IMR-90 (cell line): ENCODE results near the gene LRIG1. TPM values are rescaled to one million over a fixed set of nuclear protein-coding genes. Genes with fewer than 3 reads are reported as not detected.

Experiments used
- ATAC-seq: fragments of 200-7000 bp; cut with Tn5 transposase; 2 replicates; pipeline ENCODE4 v1.9.1; 2020; ENCODE audit warnings: low read depth, mild to moderate bottlenecking, moderate library complexity
- BruUV-seq: library from RNA; stranded (reverse); fragments of 400-500 nt; replicated peaks from 2 replicates; lab custom pipeline; 2021; lab: Mats Ljungman, UMichigan
- CTCF ChIA-PET: fragments of 300-600 bp; formaldehyde crosslinking; extraction: SDS; loops from one replicate; lab custom pipeline; 2021; ENCODE audit warnings: antibody characterized with exemption; lab: Yijun Ruan, JAX
- POLR2A ChIA-PET: fragments of 300-600 bp; sonication (Branson Sonifier 250); formaldehyde crosslinking; loops from one replicate; lab custom pipeline; 2022; ENCODE audit warnings: antibody characterized with exemption; ENCODE audit not compliant: unreplicated experiment; lab: Charles Lee
- DNase-seq: peaks from one replicate; pipeline ENCODE4 v3.0.0; 2013
- H2AFZ ChIP-seq: replicated peaks from 2 replicates; pipeline ENCODE3; 2013; ENCODE audit warnings: low read length, mild to moderate bottlenecking; ENCODE audit not compliant: poor library complexity
- H2AK5ac ChIP-seq: 2 replicates; pipeline ENCODE4 v1.6.1; 2013; ENCODE audit warnings: low read depth, low read length, inconsistent platforms
- H2AK9ac ChIP-seq: replicated peaks from 2 replicates; pipeline ENCODE3; 2013; ENCODE audit warnings: mild to moderate bottlenecking, low read depth, low read length, moderate library complexity; ENCODE audit not compliant: poor library complexity
- H2BK120ac ChIP-seq: 2 replicates; pipeline ENCODE4 v1.6.1; 2013; ENCODE audit warnings: low read depth, low read length, inconsistent platforms
- H2BK15ac ChIP-seq: 3 replicates; pipeline ENCODE4 v1.6.1; 2013; ENCODE audit warnings: low read depth, low read length, inconsistent platforms
- H2BK20ac ChIP-seq: 2 replicates; pipeline ENCODE4 v1.6.1; 2013; ENCODE audit warnings: low read depth, mild to moderate bottlenecking, inconsistent platforms, low read length, moderate library complexity
- H2BK5ac ChIP-seq: 2 replicates; pipeline ENCODE4 v1.6.1; 2013; ENCODE audit warnings: mild to moderate bottlenecking, low read depth, low read length, inconsistent platforms; ENCODE audit not compliant: poor library complexity, severe bottlenecking
- H3K14ac ChIP-seq: replicated peaks from 2 replicates; pipeline ENCODE4 v1.6.1; 2013; ENCODE audit warnings: low read depth, low read length, inconsistent platforms
- H3K18ac ChIP-seq: 2 replicates; pipeline ENCODE4 v1.6.1; 2013; ENCODE audit warnings: low read depth, low read length, control low read depth
- H3K23ac ChIP-seq: 2 replicates; pipeline ENCODE4 v1.6.1; 2013; ENCODE audit warnings: low read depth, low read length, inconsistent platforms
- H3K27ac ChIP-seq: 2 replicates; pipeline ENCODE4 v1.5.1; 2013; ENCODE audit warnings: mild to moderate bottlenecking, control low read depth, low read length; ENCODE audit not compliant: insufficient read depth
- H3K27me3 ChIP-seq: 2 replicates; pipeline ENCODE4 v1.6.1; 2013; ENCODE audit warnings: low read length; ENCODE audit not compliant: control insufficient read depth, insufficient read depth
- H3K36me3 ChIP-seq: 2 replicates; pipeline ENCODE4 v1.6.1; 2013; ENCODE audit warnings: low read length, mixed read lengths; ENCODE audit not compliant: control insufficient read depth, insufficient read depth
- H3K4ac ChIP-seq: 2 replicates; pipeline ENCODE4 v1.6.1; 2013; ENCODE audit warnings: low read depth, low read length, inconsistent platforms
- H3K4me1 ChIP-seq: 2 replicates; pipeline ENCODE4 v1.6.1; 2013; ENCODE audit warnings: low read length, mixed read lengths; ENCODE audit not compliant: control insufficient read depth, insufficient read depth
- H3K4me2 ChIP-seq: 2 replicates; pipeline ENCODE4 v1.6.1; 2013; ENCODE audit warnings: low read depth, mild to moderate bottlenecking, control low read depth, low read length, moderate library complexity
- H3K4me3 ChIP-seq: 2 replicates; pipeline ENCODE4 v1.5.1; 2013; ENCODE audit warnings: low read depth, mild to moderate bottlenecking, control low read depth, low read length, moderate library complexity; ENCODE audit not compliant: insufficient read depth
- H3K56ac ChIP-seq: 2 replicates; pipeline ENCODE4 v1.6.1; 2013; ENCODE audit warnings: low read length, inconsistent platforms; ENCODE audit not compliant: insufficient read depth; ENCODE audit errors: extremely low read depth
- H3K79me1 ChIP-seq, 2 experiments: 2 replicates each; pipeline ENCODE4 v1.6.1; 2013; ENCODE audit warnings: low read length in 2 of 2, inconsistent platforms in 1 of 2, low read depth in 1 of 2
- H3K9ac ChIP-seq: 2 replicates; pipeline ENCODE4 v1.6.1; 2013; ENCODE audit warnings: low read depth, low read length, control low read depth
- H3K9me1 ChIP-seq: 2 replicates; pipeline ENCODE4 v1.6.1; 2013; ENCODE audit warnings: low read length, inconsistent platforms; ENCODE audit not compliant: insufficient read depth
- H3K9me3 ChIP-seq: 2 replicates; pipeline ENCODE4 v1.6.1; 2013; ENCODE audit warnings: low read length; ENCODE audit not compliant: control insufficient read depth, insufficient read depth
- H4K20me1 ChIP-seq: 2 replicates; pipeline ENCODE4 v1.6.1; 2013; ENCODE audit warnings: low read length, inconsistent platforms; ENCODE audit not compliant: insufficient read depth
- H4K5ac ChIP-seq: 2 replicates; pipeline ENCODE4 v1.6.1; 2013; ENCODE audit warnings: mild to moderate bottlenecking, low read depth, low read length, control low read depth
- H4K8ac ChIP-seq, 2 experiments: 2 replicates each; pipeline ENCODE4 v1.6.1; 2013; ENCODE audit warnings: low read depth in 2 of 2, low read length in 2 of 2, control low read depth in 1 of 2, inconsistent platforms in 1 of 2
- H4K91ac ChIP-seq: 2 replicates; pipeline ENCODE4 v1.6.1; 2013; ENCODE audit warnings: low read depth, low read length, inconsistent platforms; ENCODE audit not compliant: insufficient read depth
- CEBPB ChIP-seq: IDR thresholded peaks from 2 replicates; pipeline ENCODE4 v1.6.1; 2012; ENCODE audit warnings: low read depth, low read length, improper control_type of control experiment
- CHD1 ChIP-seq: IDR thresholded peaks from 2 replicates; pipeline ENCODE4 v1.6.1; 2012; ENCODE audit warnings: low read depth, low read length, improper control_type of control experiment
- WGBS, 2 experiments: methylation state at CpG; one replicate each; pipeline versions ENCODE4 v1.1.5 to v1.1.7; 2013; ENCODE audit warnings: missing lambda C conversion rate in 2 of 2; ENCODE audit not compliant: insufficient read length in 1 of 2; ENCODE audit errors: extremely low coverage in 2 of 2; 5-methylcytosine and 5-hydroxymethylcytosine counted together
- dilution Hi-C: fragments of 300-500 bp; cut with HindIII; formaldehyde crosslinking; loops from one replicate; pipeline ENCODE4 v1.14.3; 2018; ENCODE audit warnings: low sequenced_read_pairs; ENCODE audit not compliant: unreplicated experiment
- in situ Hi-C: fragments of 300-500 bp; cut with MboI; formaldehyde crosslinking; loops from 3 replicates; pipeline ENCODE4 v1.14.3; 2019; ENCODE audit warnings: low sequenced_read_pairs, inconsistent platforms, mixed read lengths
- intact Hi-C: fragments of 100-400 bp; cut with micrococcal nuclease; formaldehyde crosslinking; loops from 2 replicates; pipeline ENCODE4 v1.10.0; 2022
- polyA plus RNA-seq, 3 experiments: library from polyadenylated mRNA; depleted of rRNA; stranded (reverse); fragments of >200 nt; gene quantifications; 2 replicates each; pipeline ENCODE4 v1.2.3, GENCODE V29; 2012; ENCODE audit warnings: low replicate concordance in 1 of 3
- total RNA-seq: library from RNA; depleted of rRNA; stranded (reverse); fragments of >200 nt; gene quantifications from 2 replicates; pipeline ENCODE4 v1.2.3, GENCODE V29; 2012

Gene LRIG1
- total and polyA plus RNA-seq, 2 of the 4 experiments (the other 2 are of a cell fraction): 62.8 to 87.8 TPM

GRCh38 chr3:66464512-66464894, 36.3 kb downstream of the LRIG1 start:
- H4K91ac ChIP-seq: no peak overlapping the region
- H3K23ac ChIP-seq: no peak overlapping the region
- no peak overlapping the region; the same call in 1 of the 2 replicates for H4K5ac ChIP-seq
- H3K9me1 ChIP-seq: peaks cover 5% of the 10 kb centered on the region
- no peak overlapping the region for H2BK20ac ChIP-seq
- in situ Hi-C loops (no loop called here), intact Hi-C loops (no loop called here), dilution Hi-C loops (no loop called here)
- no peak overlapping the region for H3K56ac ChIP-seq
- no peak overlapping the region for H3K27ac ChIP-seq
- peak; percentile 35 for DNase-seq
- H2AK5ac ChIP-seq: no peak overlapping the region
- no peak overlapping the region for H3K9ac ChIP-seq
- H2BK5ac ChIP-seq: no peak overlapping the region
- H3K4me3 ChIP-seq: no peak overlapping the region
- BruUV-seq: no TSS peak
- peaks cover 10% of the 10 kb centered on the region for H3K36me3 ChIP-seq
- H3K18ac ChIP-seq: no peak overlapping the region
- no peak overlapping the region for H4K8ac ChIP-seq
- H3K79me1 ChIP-seq: peaks cover 43 to 60% of the 10 kb centered on the region in 2 experiments
- no peak overlapping the region for H2BK15ac ChIP-seq
- peaks cover 16% of the 10 kb centered on the region for H3K4me1 ChIP-seq
- no peaks in the 10 kb centered on the region for H3K9me3 ChIP-seq
- no peak overlapping the region for H2AFZ ChIP-seq
- H2AK9ac ChIP-seq: no peak overlapping the region
- H4K20me1 ChIP-seq: peaks cover 14% of the 10 kb centered on the region; the same call in 1 of the 2 replicates
- TF ChIP-seq CHD1 (no peak), CEBPB (peak; percentile 93)
- POLR2A ChIA-PET: no interaction called here
- H3K27me3 ChIP-seq: no peaks in the 10 kb centered on the region
- H2BK120ac ChIP-seq: no peak overlapping the region
- H3K4ac ChIP-seq: no peak overlapping the region
- no peak overlapping the region for H3K4me2 ChIP-seq
- no CpG with 5 or more reads among the region's 3 CpGs for WGBS, 2 experiments
- no peak overlapping the region for H3K14ac ChIP-seq
- CTCF ChIA-PET: no interaction called here
- ATAC-seq: no peak
